SJSA1 (cell line): ENCODE results near the gene OSBPL5. TPM values are rescaled to one million over a fixed set of nuclear protein-coding genes. Genes with fewer than 3 reads are reported as not detected.
A peak's percentile ranks its signal among the peaks of the same experiment; 100 is the strongest.
"Not testable (repeated sequence)": the region's sequence is repeated elsewhere in the genome, so short reads cannot be mapped to it uniquely, and the experiment has no call there.

ENCODE experiments used
- DNase-seq, 2 experiments: peaks; one replicate each; pipeline ENCODE4 v3.0.0-alpha.2; 2015 to 2020; ENCODE audit warnings: low spot score in 2 of 2, low read depth in 1 of 2
- H3K27ac ChIP-seq: fragments of 250-450 bp; sonication (Bioruptor Pico); 2 replicates; pipeline ENCODE4 v1.5.1; 2020; ENCODE audit warnings: mild to moderate bottlenecking, moderate library complexity
- H3K27me3 ChIP-seq: fragments of 250-450 bp; sonication (Bioruptor Pico); replicated peaks from 2 replicates; pipeline ENCODE4 v1.5.1; 2020; ENCODE audit warnings: mild to moderate bottlenecking, moderate library complexity
- H3K36me3 ChIP-seq: fragments of 250-450 bp; sonication (Bioruptor Pico); 2 replicates; pipeline ENCODE4 v1.5.1; 2020; ENCODE audit warnings: mild to moderate bottlenecking
- H3K4me1 ChIP-seq: fragments of 250-450 bp; sonication (Bioruptor Pico); replicated peaks from 2 replicates; pipeline ENCODE4 v1.6.1; 2021; ENCODE audit warnings: mild to moderate bottlenecking
- H3K4me3 ChIP-seq: fragments of 250-450 bp; sonication (Bioruptor Pico); 2 replicates; pipeline ENCODE4 v1.5.1; 2020; ENCODE audit warnings: mild to moderate bottlenecking
- H3K9me3 ChIP-seq: fragments of 250-450 bp; sonication (Bioruptor Pico); replicated peaks from 2 replicates; pipeline ENCODE4 v1.5.1; 2020; ENCODE audit warnings: mild to moderate bottlenecking
- total RNA-seq: library from RNA; depleted of rRNA; stranded (reverse); fragments of >200 nt; shearing (Covaris generic); gene quantifications from 2 replicates; pipeline ENCODE4 v1.2.3, GENCODE V29; 2014

Gene OSBPL5
- total RNA-seq, 1 experiment from 2014 or later, result 45.3 TPM

GRCh38 chr11:3121931-3122774, 43.0 kb downstream of the OSBPL5 start:
- no peak for DNase-seq
- no peak overlapping the region for H3K27ac ChIP-seq
- no peaks in the 10 kb centered on the region for H3K27me3 ChIP-seq
- peaks cover 4% of the 10 kb centered on the region; the same call in 1 of the 2 replicates for H3K4me1 ChIP-seq
- no peak overlapping the region for H3K4me3 ChIP-seq
- H3K9me3 ChIP-seq, result no peaks in the 10 kb centered on the region
- peaks cover 77% of the 10 kb centered on the region for H3K36me3 ChIP-seq

GRCh38 chr11:3121416-3121815, 43.7 kb downstream of the OSBPL5 start:
- Histone ChIP-seq H3K4me1 (peaks cover 4% of the 10 kb centered on the region; the same call in 1 of the 2 replicates), H3K4me3 (no peak overlapping the region), H3K27me3 (no peaks in the 10 kb centered on the region), H3K36me3 (peaks cover 73% of the 10 kb centered on the region), H3K27ac (no peak overlapping the region), H3K9me3 (peaks cover under 1% of the 10 kb centered on the region; the same call in 1 of the 2 replicates)
- DNase-seq, result no peak

GRCh38 chr11:3120071-3120792, 44.9 kb downstream of the OSBPL5 start:
- Histone ChIP-seq H3K27me3 (no peaks in the 10 kb centered on the region), H3K4me1 (peaks cover 4% of the 10 kb centered on the region; the same call in 1 of the 2 replicates), H3K4me3 (no peak overlapping the region), H3K9me3 (peaks cover 6% of the 10 kb centered on the region; the same call in 1 of the 2 replicates), H3K27ac (no peak overlapping the region), H3K36me3 (peaks cover 71% of the 10 kb centered on the region)
- DNase-seq, result no peak

GRCh38 chr11:3119141-3119821, 45.8 kb downstream of the OSBPL5 start:
- peaks cover 3% of the 10 kb centered on the region; the same call in 1 of the 2 replicates for H3K4me1 ChIP-seq
- H3K4me3 ChIP-seq, result no peak overlapping the region
- H3K27me3 ChIP-seq, result no peaks in the 10 kb centered on the region

GRCh38 chr11:3115321-3115720, 49.8 kb downstream of the OSBPL5 start:
- H3K9me3 ChIP-seq, result peaks cover 9% of the 10 kb centered on the region
- H3K27me3 ChIP-seq, result no peaks in the 10 kb centered on the region
- H3K4me3 ChIP-seq, result no peak overlapping the region
- DNase-seq, result no peak
- H3K36me3 ChIP-seq, result peaks cover 56% of the 10 kb centered on the region
- no peaks in the 10 kb centered on the region for H3K4me1 ChIP-seq
- no peak overlapping the region for H3K27ac ChIP-seq

More at GRCh38 chr11:3119141-3119821, 45.8 kb downstream of the OSBPL5 start:
- H3K9me3 ChIP-seq, result peaks cover 6% of the 10 kb centered on the region
- DNase-seq, result no peak
- no peak overlapping the region for H3K27ac ChIP-seq
- peaks cover 73% of the 10 kb centered on the region for H3K36me3 ChIP-seq

- H3K36me3 ChIP-seq, result peaks cover 60% of the 10 kb centered on the region
- not testable (repeated sequence) for H3K27ac ChIP-seq, H3K27me3 ChIP-seq, H3K9me3 ChIP-seq, H3K4me3 ChIP-seq, DNase-seq, H3K4me1 ChIP-seq
These were observed 51.4 kb downstream of the OSBPL5 start for GRCh38 chr11:3113661-3114060.

- Histone ChIP-seq H3K9me3 (peaks cover 9% of the 10 kb centered on the region), H3K4me3 (no peak overlapping the region), H3K27me3 (no peaks in the 10 kb centered on the region), H3K36me3 (peaks cover 62% of the 10 kb centered on the region), H3K27ac (no peak overlapping the region), H3K4me1 (no peaks in the 10 kb centered on the region)
- peak in 1 of 2 experiments; percentile 31 for DNase-seq
These were observed 53.0 kb downstream of the OSBPL5 start for GRCh38 chr11:3111919-3112690.

GRCh38 chr11:3111466-3111865, 53.6 kb downstream of the OSBPL5 start:
- no peak overlapping the region for H3K4me3 ChIP-seq
- H3K36me3 ChIP-seq, result peaks cover 60% of the 10 kb centered on the region
- H3K4me1 ChIP-seq, result no peaks in the 10 kb centered on the region
- no peaks in the 10 kb centered on the region for H3K27me3 ChIP-seq
- peaks cover 9% of the 10 kb centered on the region for H3K9me3 ChIP-seq
- H3K27ac ChIP-seq, result no peak overlapping the region
- no peak for DNase-seq

- DNase-seq, result peak in 1 of 2 experiments; percentile 42
- no peak overlapping the region for H3K27ac ChIP-seq
- H3K9me3 ChIP-seq, result peaks cover 3% of the 10 kb centered on the region; the same call in 1 of the 2 replicates
- peaks cover 62% of the 10 kb centered on the region for H3K36me3 ChIP-seq
- no peaks in the 10 kb centered on the region for H3K4me1 ChIP-seq
- no peak overlapping the region for H3K4me3 ChIP-seq
- no peaks in the 10 kb centered on the region for H3K27me3 ChIP-seq
These were observed 55.0 kb downstream of the OSBPL5 start for GRCh38 chr11:3109921-3110706.

- Histone ChIP-seq H3K4me1 (no peaks in the 10 kb centered on the region), H3K9me3 (peaks cover 3% of the 10 kb centered on the region; the same call in 1 of the 2 replicates), H3K27ac (no peak overlapping the region), H3K4me3 (no peak overlapping the region), H3K27me3 (no peaks in the 10 kb centered on the region), H3K36me3 (peaks cover 59% of the 10 kb centered on the region)
- DNase-seq, result no peak
These were observed 55.7 kb downstream of the OSBPL5 start for GRCh38 chr11:3109434-3109833.

- H3K27ac ChIP-seq, result no peak overlapping the region
- DNase-seq, result no peak
- peaks cover 56% of the 10 kb centered on the region for H3K36me3 ChIP-seq
- no peaks in the 10 kb centered on the region for H3K9me3 ChIP-seq
- H3K4me3 ChIP-seq, result no peak overlapping the region
- H3K4me1 ChIP-seq, result no peaks in the 10 kb centered on the region
- no peaks in the 10 kb centered on the region for H3K27me3 ChIP-seq
These were observed 56.9 kb downstream of the OSBPL5 start for GRCh38 chr11:3108183-3108721.

GRCh38 chr11:3107608-3108182, 57.4 kb downstream of the OSBPL5 start:
- H3K4me3 ChIP-seq, result no peak overlapping the region
- no peaks in the 10 kb centered on the region for H3K4me1 ChIP-seq
- no peak for DNase-seq
- no peak overlapping the region for H3K27ac ChIP-seq
- no peaks in the 10 kb centered on the region for H3K27me3 ChIP-seq
- peaks cover 56% of the 10 kb centered on the region for H3K36me3 ChIP-seq
- no peaks in the 10 kb centered on the region for H3K9me3 ChIP-seq
